HS-27A (cell line): ENCODE data around the gene TRIM60.
"Not testable (repeated sequence)": the region's sequence is repeated elsewhere in the genome, so short reads cannot be mapped to it uniquely, and the experiment has no call there.

Source experiments
- DNase-seq: peaks from one replicate; pipeline ENCODE4 v3.0.0-alpha.2; 2012; ENCODE audit warnings: low read depth, missing footprints

TRIM60 gene

DNA sequence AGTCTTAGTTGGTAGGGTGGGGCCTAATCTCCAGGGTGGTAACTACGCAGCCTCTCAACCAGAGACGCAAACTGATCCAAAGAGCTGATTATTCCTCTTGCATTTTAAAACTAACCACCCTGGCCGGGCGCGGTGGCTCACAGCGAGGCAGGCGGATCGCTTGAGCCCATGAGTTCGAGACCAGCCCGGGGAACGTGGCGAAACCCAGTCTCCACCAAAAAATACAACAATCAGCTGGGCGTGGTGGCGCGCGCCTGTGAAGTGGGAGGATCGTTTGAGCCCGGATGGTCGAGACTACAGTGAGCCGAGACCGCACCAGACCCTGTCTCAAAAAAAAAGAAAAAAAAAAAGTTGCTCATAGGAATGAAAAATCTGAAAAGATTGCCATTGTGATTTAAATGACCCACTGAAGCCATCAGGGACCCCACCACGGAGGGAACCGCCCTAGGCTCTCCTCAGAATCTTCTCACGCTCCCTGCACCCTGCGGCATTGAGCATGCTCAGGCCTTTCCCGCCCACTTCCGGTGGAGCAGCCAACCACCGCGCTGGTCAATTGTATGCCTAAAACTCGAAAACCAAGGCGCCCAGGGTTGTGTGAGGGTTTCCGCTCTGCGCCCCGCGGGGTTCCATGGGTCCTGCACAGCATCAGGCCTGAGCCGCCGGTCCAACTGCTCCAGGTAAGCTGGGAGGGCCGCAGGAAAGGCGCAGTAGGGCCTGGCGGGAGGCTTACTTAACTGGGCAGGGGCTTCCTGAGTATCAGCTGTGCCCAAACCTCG, at the start of gene TRIM60:
Gene TRIM60, plus strand, starts transcription at position 564 of the 776 bp plus-strand sequence. CDS start 8,074 bp downstream, outside the sequence.
- no peak for DNase-seq

DNA sequence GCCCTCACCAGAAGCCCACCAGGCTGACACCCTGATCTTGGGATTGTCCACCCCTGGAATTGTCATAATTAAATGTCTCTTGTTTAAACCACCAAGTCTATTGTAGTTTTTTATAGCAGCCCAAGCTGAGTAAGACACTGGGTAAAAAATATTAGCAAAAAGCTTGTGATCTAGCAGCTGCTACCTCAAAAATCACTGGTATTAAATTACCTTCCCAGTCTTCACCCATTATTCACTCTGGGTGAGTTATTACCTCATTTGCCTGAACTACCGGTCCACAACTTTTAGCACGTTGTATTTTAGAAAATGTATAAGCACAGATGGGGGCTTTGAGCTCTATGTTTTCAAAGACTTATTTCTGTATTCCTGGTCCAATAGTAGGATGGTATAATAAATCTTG, 42.3 kb upstream of the TRIM60 start:
- no peak for DNase-seq

DNA sequence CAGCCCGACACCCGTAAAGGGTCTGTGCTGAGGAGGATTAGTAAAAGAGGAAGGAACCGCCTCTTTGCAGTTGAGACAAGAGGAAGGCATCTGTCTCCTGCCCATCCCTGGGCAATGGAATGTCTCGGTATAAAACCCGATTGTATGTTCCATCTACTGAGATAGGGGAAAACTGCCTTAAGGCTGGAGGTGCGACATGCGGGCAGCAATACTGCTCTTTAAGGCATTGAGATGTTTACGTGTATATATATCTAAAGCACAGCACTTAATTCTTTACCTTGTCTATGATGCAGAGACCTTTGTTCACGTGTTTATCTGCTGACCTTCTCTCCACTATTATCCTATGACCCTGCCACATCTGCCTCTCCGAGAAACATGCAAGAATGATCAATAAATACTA, 41.0 kb upstream of the TRIM60 start:
- DNase-seq, result not testable (repeated sequence)

DNA sequence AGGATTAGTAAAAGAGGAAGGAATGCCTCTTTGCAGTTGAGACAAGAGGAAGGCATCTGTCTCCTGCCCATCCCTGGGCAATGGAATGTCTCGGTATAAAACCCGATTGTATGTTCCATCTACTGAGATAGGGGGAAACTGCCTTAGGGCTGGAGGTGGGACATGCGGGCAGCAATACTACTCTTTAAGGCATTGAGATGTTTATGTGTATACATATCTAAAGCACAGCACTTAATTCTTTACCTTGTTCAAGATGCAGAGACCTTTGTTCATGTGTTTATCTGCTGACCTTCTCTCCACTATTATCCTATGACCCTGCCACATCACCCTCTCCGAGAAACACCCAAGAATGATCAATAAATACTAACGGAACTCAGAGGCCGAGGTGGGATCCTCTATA, 35.7 kb upstream of the TRIM60 start:
- not testable (repeated sequence) for DNase-seq

DNA sequence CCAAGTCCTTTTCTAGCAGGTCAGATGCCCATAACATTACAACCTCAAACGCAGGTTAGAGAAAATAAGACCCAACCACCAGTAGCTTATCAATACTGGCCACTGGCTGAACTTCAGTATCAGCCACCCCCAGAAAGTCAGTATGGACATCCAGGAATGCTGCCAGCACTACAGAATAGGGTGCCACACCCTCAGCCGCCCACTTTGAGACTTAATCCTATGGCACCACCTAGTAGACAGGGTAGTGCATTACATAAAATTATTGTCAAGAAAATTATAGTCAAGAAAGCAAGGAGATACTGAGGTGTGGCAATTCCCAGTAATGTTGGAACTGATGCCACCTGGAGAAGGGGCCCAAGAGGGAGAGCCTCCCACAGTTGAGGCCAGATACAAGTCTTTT, 34.5 kb upstream of the TRIM60 start:
- peak; percentile 7 for DNase-seq

DNA sequence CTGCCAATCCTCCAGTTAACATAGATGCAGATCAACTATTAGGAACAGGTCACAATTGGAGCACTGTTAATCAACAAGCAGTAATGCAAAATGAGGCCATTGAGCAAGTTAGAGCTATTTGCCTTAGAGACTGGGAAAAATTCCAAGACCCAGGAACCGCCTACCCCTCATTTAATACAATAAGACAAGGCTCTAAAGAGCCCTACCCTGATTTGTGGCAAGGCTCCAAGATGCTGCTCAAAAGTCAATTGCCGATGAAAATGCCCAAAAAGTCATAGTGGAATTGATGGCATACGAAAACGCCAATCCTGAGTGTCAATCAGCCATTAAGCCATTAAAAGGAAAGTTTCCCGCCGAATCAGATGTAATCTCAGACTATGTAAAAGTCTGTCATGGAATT, 33.9 kb upstream of the TRIM60 start:
- DNase-seq, result no peak

DNA sequence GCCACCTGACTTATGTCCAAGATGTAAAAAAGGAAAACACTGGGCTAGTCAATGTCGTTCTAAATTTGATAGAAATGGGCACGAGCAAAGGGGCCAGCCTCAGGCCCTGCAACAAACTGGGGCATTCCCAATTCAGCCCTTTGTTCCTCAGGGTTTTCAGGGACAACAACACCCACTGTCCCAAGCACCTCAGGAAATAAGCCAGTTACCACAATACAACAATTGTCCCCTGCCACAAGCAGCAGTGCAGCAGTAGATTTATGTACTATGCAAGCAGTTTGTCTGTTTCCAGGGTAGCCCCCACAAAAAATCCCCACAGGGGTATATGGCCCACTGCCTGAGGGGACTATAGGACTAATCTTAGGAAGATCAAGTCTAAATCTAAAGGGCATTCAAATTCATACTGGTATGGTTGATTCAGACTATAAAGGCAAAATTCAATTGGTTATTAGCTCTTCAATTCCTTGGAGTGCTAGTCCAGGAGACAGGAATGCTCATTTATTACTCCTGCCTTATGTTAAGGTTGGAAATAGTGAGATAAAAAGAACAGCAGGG, 33.2 kb upstream of the TRIM60 start:
- not testable (repeated sequence) for DNase-seq

DNA sequence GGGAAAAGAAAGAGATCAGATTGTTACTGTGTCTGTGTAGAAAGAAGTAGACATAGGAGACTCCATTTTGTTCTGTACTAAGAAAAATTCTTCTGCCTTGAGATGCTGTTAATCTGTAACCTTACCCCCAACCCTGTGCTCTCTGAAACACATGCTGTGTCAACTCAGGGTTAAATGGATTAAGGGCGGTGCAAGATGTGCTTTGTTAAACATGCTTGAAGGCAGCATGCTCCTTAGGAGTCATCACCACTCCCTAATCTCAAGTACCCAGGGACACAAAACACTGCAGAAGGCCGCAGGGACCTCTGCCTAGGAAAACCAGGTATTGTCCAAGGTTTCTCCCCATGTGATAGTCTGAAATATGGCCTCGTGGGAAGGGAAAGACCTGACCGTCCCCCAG, 29.8 kb upstream of the TRIM60 start:
- not testable (repeated sequence) for DNase-seq

DNA sequence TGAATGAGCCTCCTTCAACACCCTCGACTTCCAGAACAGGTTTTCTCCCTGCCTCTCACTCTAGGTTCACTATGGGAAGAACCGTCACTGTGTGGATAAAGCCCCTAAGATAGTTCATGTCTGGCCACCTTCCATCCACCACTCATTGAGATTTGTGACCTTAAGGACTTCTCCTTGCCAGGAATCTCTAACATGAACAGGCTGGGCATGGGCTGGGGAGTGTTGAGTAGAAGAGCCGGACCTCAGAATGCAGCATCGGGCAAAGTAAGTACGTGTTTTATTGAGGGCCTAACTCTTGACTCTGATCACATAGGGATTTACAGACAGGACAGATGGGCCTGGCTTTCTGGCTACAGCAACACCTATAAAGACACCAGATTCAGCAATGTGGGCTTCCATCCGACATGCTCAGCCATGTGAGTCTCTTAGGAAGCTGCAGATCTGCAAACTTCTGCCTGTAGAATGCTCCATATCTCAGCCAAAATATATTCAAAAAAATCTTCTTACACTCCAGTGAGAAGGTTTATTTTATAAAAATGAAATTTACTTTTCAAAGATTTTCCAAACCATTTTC, 26.4 kb upstream of the TRIM60 start:
- no peak for DNase-seq

DNA sequence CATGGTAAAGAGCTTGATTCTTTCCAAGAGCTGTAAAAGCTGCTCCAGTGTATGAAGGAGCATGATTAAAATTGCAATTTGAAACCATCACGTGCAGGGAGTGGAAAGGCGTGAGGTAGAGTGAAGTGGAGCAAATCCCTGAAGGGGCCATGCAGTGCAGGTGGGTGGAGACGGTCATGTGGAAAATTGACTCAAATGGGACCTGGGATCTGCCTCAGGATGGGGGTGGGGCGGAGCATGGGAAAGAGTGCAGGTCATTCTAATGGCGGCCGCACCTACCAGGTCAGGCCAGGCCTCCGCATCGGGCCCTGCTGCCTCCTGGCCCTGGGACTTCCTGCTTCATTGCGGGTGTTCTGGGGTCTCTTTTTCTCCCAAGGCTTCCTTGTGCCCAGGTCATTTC, 25.3 kb upstream of the TRIM60 start:
- DNase-seq, result no peak

DNA sequence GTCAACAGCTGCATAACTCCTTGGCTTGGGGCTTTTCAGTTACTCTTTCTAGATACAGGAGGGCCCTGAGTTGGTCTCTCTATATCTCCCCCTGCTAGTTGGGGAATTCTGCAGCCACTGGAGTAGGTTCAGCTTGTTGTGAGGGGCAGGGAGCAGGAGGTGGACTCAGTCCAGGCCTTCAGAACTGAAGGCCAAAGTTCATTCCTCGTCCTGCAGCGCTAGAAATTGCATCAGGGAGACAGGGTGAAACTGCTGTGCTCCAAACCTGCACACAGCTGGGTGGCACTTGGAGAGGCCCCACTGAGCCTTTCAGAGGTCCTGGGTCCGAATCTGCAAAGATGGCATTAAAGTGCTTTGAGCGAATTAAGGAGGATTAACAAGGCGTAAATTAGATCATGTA, 24.9 kb upstream of the TRIM60 start:
- DNase-seq, result no peak

DNA sequence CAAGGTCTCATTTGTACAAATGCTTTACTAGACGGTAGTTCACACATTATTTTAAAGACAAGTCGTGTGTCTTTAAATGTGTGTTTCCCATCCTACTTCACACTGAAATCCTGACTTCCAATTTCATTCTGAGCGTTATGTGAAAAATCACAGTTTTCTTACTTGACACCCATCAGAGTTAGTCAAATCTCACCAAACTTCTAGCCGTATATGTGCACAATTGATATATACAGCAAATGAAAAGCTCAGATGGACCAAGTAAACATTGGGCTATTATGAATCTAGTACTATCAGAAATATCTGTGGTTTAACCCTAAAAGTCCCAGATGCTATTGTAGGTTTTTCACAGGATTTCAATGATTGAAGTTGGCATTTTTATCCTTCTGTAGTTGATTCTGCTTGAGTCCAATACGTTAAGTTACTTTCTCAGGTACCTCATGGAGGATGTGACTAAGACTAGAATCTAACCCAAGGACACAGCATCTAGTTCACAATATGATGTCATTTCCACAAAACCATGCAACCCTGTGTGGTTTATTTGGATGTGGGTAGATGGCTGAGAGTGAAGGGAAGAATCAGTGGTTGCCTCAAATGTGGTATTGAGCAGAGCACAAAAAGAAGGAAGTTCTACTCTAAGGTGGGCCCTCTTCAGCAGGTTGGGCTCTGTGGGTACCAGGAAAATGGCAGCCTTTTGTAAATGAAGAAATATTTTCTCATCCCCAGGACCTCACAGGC, 22.1 kb upstream of the TRIM60 start:
- DNase-seq, result no peak

DNA sequence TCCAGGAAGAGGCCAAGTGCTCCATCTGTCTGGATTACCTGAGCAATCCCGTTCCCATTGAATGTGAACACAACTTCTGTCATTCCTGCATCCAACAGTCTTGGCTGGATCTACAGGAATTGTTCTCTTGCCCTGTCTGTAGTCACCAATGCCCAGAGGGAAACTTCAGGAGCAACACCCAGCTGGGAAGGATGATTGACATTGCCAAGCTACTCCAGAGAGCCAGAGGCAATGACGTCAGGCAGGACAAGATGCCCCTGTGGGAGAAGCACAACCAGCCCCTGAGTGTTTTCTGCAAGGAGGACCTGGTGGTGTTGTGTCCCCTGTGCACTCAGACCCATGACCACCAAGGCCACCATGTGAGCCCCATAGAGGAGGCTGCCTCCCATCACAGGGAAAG, 21.3 kb upstream of the TRIM60 start:
- DNase-seq, result no peak

DNA sequence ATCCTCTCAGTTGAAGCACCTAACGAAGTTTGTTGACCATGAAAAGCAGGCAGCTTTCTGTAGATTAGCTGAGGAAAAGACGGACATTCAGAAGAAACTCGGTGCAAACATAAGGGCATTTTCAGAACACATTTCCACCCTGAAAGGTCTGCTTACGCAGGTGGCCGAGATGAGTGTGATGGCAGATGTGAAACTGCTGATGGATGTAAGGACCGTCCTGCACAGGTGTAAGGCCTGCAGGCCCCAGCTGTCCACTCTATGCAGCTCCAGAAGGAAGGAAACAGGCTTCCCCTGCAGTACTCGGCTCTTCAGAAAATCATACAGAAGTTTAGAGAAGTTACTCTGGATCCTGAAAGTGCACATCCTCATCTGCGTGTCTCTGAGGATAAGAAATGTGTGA, 20.8 kb upstream of the TRIM60 start:
- no peak for DNase-seq

DNA sequence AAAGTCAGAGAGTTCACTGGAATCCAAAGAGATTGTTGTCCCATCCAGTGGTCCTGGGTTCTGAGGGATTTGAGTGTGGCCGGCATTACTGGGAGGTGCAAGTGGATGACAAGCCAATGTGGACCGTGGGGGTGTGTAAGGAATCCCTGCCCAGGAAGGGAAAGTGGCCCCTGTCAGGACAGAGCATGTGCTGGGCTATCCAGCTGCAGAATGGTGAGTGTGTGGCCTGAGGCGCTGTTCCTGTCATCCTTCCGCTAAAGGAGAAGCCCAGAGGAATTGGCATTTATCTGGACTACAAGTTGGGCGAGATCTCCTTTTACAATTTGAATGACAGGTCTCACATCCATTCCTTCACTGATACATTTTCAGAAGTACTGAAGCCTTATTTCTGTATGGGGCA, 20.4 kb upstream of the TRIM60 start:
- no peak for DNase-seq

DNA sequence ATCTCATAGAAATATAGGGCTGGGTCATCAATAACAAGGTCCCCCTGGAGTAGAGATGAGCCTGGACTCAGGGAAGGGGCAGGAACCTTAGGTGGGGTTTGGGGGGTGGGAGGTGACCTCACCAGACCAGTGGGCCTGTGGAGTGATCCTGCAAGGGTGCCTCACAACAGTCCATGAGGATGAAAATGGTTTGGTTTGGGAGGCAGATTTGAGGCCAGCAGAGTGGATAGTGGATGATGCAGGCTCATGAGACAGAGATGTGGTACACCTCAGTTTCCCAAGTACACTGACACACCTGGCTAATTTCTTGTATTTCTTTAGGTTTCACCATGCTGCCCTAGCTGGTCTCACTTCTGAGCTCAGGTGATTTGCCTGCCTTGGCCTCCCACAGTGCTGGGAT, 18.1 kb upstream of the TRIM60 start:
- no peak for DNase-seq

DNA sequence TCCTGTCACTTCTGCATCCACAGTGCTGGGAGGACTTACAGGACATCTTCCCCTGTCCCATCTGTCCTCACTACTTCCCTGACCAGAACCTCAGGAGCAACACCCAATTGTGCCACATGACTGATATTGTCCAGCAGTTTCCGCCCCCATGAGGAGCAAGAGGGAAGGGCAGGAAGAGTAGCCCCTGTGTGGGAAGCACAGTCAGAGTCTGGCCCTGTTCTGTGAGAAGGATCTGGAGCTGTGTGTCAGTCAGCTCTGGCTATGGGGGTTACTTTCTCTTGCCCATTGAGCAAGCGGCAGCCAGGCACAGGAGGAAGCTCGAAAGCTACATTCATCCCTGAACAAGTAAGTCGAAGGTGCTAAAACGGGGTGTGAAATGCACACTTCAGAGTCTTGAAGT, 14.8 kb upstream of the TRIM60 start:
- no peak for DNase-seq

DNA sequence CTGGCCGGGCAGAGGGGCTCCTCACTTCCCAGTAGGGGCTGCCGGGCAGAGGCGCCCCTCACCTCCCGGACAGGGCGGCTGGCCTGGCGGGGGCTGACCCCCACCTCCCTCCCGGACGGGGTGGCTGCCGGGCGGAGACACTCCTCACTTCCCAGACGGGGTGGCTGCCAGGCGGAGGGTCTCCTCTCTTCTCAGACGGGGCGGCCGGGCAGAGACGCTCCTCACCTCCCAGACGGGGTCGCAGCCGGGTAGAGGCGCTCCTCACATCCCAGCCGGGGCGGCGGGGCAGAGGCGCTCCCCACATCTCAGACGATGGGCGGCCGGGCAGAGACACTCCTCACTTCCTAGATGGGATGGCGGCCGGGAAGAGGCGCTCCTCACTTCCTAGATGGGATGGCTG, 11.8 kb upstream of the TRIM60 start:
- DNase-seq, result not testable (repeated sequence)

DNA sequence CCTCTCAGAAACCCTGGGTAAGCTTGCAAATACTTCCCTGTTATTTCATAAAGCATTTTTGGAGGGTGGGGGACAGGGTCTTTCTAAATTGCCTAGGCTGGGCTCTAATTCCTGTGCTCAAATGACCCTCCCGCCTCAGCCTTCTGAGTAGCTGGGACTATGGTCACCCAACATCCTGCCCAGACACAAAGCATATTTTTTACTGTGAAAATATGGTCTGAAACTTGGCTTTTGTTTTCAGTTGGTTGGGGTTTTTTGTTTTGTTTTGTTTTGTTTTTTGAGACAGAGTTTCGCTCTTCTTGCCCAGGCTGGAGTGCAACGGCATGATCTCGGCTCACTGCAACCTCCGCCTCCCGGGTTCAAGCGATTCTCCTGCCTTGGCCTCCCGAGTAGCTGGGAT, 6.0 kb upstream of the TRIM60 start:
- not testable (repeated sequence) for DNase-seq

DNA sequence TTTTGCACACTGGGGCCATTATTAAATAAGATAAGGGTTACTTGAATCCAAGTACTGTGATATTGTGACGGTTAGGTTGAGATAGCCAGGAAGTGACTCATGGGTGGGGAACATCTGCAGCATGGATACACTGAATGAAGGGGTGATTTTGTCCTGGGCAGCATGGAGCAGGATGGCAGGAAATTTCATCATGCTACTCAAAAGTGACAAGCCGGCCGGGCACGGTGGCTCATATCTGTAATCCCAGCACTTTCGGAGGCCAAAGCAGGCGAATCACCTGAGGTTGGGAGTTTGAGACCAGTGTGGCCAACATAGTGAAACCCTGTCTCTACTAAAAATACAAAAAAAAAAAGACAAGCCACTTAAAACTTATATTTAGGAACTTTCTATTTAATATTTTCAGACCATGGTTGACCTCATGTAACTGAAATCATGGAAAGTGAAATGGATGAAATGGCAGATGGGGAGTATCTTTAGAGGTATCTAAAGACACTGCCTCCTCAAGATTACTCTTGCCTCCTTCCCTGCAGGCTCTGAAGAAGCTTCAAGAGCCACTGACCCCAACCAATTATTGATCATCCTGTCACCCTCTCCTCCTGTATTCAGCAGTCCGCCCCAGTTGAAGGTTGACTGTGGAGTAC, 3.9 kb upstream of the TRIM60 start:
- no peak for DNase-seq

DNA sequence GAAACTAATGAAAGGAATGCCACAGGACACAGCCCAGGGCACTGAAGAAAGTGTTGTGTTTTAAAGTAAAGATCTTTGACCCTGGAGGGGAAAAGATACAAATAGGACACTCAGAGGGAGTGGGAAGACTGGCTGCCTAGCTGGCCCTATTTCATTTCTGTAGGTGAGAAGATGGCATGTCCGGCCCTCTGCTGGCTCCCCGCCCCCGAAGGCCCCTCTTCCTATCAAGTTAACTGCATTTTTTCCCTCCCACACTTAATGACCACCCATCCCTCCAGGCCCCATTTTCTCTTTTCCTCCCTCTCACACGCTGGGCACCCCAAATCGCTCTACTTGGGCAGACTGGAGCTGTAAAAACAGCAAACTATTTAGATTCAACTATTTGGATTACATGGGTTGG, 16.4 kb downstream of the TRIM60 start:
- no peak for DNase-seq

DNA sequence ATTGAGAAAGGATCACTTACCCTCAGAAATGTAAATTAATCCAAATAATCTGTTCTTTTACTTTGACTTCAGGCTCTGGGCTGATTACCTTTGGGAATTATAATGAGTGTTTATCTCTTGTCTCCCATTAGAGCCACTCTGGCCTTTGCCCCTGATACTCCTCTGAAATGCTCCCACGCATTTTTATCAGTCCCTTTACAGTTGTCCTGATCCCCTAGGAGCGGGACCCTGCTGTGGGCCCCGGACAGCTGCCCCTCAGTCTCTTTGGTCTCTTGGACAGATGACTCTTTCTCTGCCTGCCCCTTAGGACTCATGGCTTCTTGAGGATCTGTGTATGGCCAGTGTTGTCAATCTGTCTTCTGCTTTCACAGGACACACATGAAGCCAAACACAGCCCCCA, 20.8 kb downstream of the TRIM60 start:
- DNase-seq, result no peak
